ENCODE results near the gene SLC17A1.

The SLC17A1 gene

DNA sequence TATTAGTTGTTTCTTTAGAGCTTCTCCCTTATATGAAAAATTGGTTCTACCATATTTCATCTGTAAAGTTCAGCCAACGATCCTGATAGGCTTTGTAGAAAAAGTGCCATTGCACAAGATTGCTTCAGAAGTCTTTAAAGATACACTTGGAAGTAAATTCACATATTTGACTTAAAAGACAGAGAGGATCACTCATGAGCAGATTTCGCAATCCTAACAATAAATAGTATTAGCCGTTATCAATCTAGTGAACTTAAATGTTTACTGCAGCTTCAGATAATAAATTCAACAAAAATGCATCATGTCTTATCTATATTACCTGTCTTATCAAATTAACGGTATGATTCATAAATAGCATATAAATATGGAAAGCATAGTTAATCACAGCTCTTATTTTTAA, 86.0 kb downstream of the SLC17A1 start:
- no peak for TF ChIP-seq CTCF (IDR thresholded peaks at IDR 0.05; ENCODE audit: poor library complexity, severe bottlenecking)
- H3K4me3 ChIP-seq (ENCODE audit: severe bottlenecking): no peak overlapping the region
- H3K36me3 ChIP-seq (ENCODE audit: low read depth): no peaks in the 10 kb centered on the region
- no peak for DNase-seq (ENCODE audit: low spot score)
- no peaks in the 10 kb centered on the region for H3K4me1 ChIP-seq (ENCODE audit: insufficient read depth, poor library complexity, severe bottlenecking)
- no peaks in the 10 kb centered on the region for H3K27me3 ChIP-seq (ENCODE audit: insufficient read depth, poor library complexity, severe bottlenecking)
- H3K27ac ChIP-seq (ENCODE audit: poor library complexity, severe bottlenecking): no peak overlapping the region
- H3K9me3 ChIP-seq (ENCODE audit: severe bottlenecking): no peaks in the 10 kb centered on the region
- ATAC-seq (ENCODE audit: low read depth): no peak

- Histone ChIP-seq H3K27ac (ENCODE audit: poor library complexity, severe bottlenecking) (no peak overlapping the region), H3K9me3 (ENCODE audit: severe bottlenecking) (no peaks in the 10 kb centered on the region), H3K36me3 (ENCODE audit: low read depth) (no peaks in the 10 kb centered on the region), H3K4me3 (ENCODE audit: severe bottlenecking) (no peak overlapping the region), H3K4me1 (ENCODE audit: insufficient read depth, poor library complexity, severe bottlenecking) (no peaks in the 10 kb centered on the region), H3K27me3 (ENCODE audit: insufficient read depth, poor library complexity, severe bottlenecking) (no peaks in the 10 kb centered on the region)
- ATAC-seq (ENCODE audit: low read depth) (no peak), DNase-seq (ENCODE audit: low spot score) (no peak)
- TF ChIP-seq CTCF (IDR thresholded peaks at IDR 0.05; ENCODE audit: poor library complexity, severe bottlenecking): no peak
Observed at GRCh38 chr6:25743868-25744267, 88.0 kb downstream of the SLC17A1 start.

DNA sequence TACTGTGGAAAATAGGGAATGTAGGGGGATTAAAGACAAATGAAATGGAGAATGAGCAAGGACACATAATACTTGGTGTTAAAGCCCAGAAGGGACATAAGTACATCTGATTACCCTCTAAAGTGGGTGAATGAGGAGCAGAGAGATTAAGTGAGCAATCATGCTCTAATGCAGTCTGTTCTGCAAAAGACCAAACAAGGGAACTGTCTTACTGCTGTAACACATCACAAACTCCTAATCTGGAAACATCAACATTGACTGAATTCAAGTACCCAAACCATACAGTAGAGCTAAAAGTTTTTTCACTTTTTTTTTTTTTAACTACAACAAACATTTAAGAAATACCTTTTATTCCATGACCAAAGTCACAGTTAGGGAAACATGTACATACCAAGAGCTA, 96.6 kb downstream of the SLC17A1 start:
- no peak overlapping the region for H3K27ac ChIP-seq (ENCODE audit: poor library complexity, severe bottlenecking)
- H3K4me1 ChIP-seq (ENCODE audit: insufficient read depth, poor library complexity, severe bottlenecking): no peaks in the 10 kb centered on the region
- peaks cover 27% of the 10 kb centered on the region for H3K27me3 ChIP-seq (ENCODE audit: insufficient read depth, poor library complexity, severe bottlenecking)
- ATAC-seq (ENCODE audit: low read depth) (no peak), DNase-seq (ENCODE audit: low spot score) (no peak)
- no peak for TF ChIP-seq CTCF (IDR thresholded peaks at IDR 0.05; ENCODE audit: poor library complexity, severe bottlenecking)
- no peaks in the 10 kb centered on the region for H3K36me3 ChIP-seq (ENCODE audit: low read depth)
- no peaks in the 10 kb centered on the region for H3K9me3 ChIP-seq (ENCODE audit: severe bottlenecking)
- no peak overlapping the region for H3K4me3 ChIP-seq (ENCODE audit: severe bottlenecking)

All from RWPE2 (cell line).